Measurements from ENCODE around the gene VMP1. TPM values are rescaled to one million over a fixed set of nuclear protein-coding genes. Genes with fewer than 3 reads are reported as not detected.
"Not testable (repeated sequence)": the region's sequence is repeated elsewhere in the genome, so short reads cannot be mapped to it uniquely, and the experiment has no call there.

Gene VMP1
- total RNA-seq, 1 experiment from 2014 or later, result 72.8 TPM

- H3K4me1 Mint-ChIP-seq, result peaks cover 43% of the 10 kb centered on the region
- DNase-seq (ENCODE audit: low spot score), result peak; percentile 56
- no peak overlapping the region for H3K4me3 Mint-ChIP-seq
- ChIA-PET POLR2A (interaction anchor here (1.0 to 1.9 kb wide), 3 partner anchors 13 to 16 kb away, joined by 5 to 8 read pairs (median 5); no protein-coding TSS in a partner anchor), CTCF (interaction anchor here (0.6 to 2.4 kb wide), 11 partner anchors 10 to 183 kb away, joined by 3 to 24 read pairs (median 6); no protein-coding TSS in a partner anchor)
- ATAC-seq, result peak; percentile 92
- peak overlapping the region; percentile 86 for H3K27ac Mint-ChIP-seq
- no peaks in the 10 kb centered on the region for H3K36me3 Mint-ChIP-seq
- peak; percentile 90 for TF ChIP-seq GABPB1 (CRISPR knock-in tag; IDR thresholded peaks at IDR 0.05)
- no peak for TF ChIP-seq ZNF396 (CRISPR knock-in tag; IDR thresholded peaks at IDR 0.05; ENCODE audit: borderline replicate concordance)
- no peak for TF ChIP-seq ZNF671 (CRISPR knock-in tag; IDR thresholded peaks at IDR 0.05)
- TF ChIP-seq, protein P1, sequence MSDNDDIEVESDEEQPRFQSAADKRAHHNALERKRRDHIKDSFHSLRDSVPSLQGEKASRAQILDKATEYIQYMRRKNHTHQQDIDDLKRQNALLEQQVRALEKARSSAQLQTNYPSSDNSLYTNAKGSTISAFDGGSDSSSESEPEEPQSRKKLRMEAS (CRISPR knock-in tag; IDR thresholded peaks at IDR 0.05), result peak; percentile 33; the same call in 1 of the 2 replicates
- H3K27me3 Mint-ChIP-seq (ENCODE audit: low read depth), result no peaks in the 10 kb centered on the region; the same call in 1 of the 2 replicates
- H3K9me3 Mint-ChIP-seq, result no peaks in the 10 kb centered on the region
Observed at GRCh38 chr17:59853168-59853918, 145.9 kb downstream of the VMP1 start.

DNA sequence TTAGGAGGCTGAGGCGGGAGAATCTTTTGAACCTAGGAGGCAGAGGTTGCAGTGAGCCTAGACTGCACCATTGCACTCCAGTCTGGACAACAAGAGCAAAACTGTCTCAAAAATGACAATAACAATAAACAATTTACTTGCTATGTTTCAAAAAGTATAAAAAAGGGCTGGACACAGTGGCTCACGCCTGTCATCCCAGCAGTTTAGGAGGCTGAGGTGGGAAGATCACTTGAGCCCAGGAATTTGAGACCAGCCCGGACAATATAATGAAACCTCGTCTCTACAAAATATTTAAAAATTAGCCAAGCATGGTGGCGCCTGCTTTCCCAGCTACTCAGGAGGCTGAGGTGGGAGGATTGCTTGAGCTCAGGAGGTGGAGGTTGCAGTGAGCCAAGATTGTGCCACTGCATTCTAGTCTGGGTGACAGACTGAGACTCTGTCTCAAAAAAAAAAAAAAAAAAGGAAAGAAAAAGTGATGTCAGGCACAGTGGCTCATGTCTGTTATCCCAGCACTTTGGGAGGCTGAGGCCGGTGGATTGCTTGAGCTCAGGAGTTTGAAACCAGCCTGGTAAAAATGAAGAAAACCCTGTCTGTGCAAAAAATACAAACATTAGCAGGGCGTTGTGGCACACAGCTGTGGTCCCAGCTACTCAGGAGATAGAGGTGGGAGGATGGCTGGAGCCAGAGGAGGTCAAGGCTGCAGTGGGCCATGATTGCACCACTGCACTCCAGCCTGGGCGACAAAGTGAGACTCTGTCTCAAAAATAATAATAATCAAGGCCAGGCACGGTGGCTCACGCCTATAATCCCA is 146.7 kb downstream of the VMP1 start:
- H3K4me3 Mint-ChIP-seq; DNase-seq (ENCODE audit: low spot score); H3K9me3 Mint-ChIP-seq; H3K27me3 Mint-ChIP-seq (ENCODE audit: low read depth); ATAC-seq; H3K27ac Mint-ChIP-seq; H3K36me3 Mint-ChIP-seq: not testable (repeated sequence)
- H3K4me1 Mint-ChIP-seq, result peaks cover 39% of the 10 kb centered on the region
- ChIA-PET CTCF (interaction anchor here (0.6 to 2.4 kb wide), 11 partner anchors 11 to 183 kb away, joined by 3 to 24 read pairs (median 6); no protein-coding TSS in a partner anchor), POLR2A (interaction anchor here (0.6 to 1.9 kb wide), 5 partner anchors 13 to 17 kb away, joined by 3 to 8 read pairs (median 5); no protein-coding TSS in a partner anchor)
- peak; percentile 86 for TF ChIP-seq GABPB1 (CRISPR knock-in tag; IDR thresholded peaks at IDR 0.05)

DNA sequence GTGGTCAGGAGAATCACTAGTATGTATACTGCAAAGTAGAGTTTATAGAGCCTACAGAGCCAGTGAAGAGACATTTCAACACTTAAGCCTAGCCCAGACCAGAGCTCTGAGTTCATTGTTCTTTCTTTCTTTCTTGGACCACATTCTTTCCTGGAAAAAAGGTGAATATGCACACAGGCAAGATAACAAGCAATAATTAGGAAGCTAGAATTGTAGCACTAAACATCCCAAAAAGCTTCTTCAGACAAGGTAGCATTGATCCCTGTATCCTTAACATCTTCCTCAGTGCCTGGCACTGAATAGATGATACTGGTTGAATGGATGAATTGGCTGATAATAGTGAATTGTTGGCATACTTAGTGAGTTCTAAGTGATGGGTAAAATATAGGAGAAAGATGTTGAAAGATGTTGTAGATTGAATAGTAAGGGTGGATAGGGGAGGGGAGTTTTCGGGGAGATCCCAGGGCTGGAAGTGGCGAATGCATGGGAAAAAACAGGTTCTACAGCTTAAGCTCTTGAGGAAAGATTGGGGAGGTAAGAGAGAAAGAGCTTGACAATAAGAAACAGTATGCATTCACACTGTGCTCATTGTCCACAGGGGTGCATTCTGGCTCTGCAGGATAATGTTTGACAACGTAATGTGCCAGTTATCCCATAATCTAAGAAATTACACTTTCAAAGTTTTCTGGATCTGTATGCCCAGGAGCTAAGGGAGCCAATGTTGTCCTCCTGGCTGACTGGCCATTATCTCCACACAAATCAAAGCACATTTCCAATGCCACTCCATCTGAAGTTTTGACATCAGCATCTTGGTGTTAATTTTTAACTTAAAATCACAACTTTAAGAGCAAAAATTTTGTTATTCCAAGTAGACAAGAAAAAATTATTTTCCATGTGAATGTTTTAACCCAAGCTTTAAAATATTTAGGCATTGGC is 149.7 kb downstream of the VMP1 start:
- TF ChIP-seq ELF4 (CRISPR knock-in tag; IDR thresholded peaks at IDR 0.05; ENCODE audit: low read depth) (no peak), ZBTB43 (CRISPR knock-in tag; IDR thresholded peaks at IDR 0.05) (no peak), CREM (CRISPR knock-in tag; IDR thresholded peaks at IDR 0.05) (no peak), SP1 (CRISPR knock-in tag; conservative IDR thresholded peaks at IDR 0.05) (no peak), ZNF416 (CRISPR knock-in tag; IDR thresholded peaks at IDR 0.05) (no peak), NFATC4 (CRISPR knock-in tag; IDR thresholded peaks at IDR 0.05) (no peak), RELA (CRISPR knock-in tag; IDR thresholded peaks at IDR 0.05; ENCODE audit: borderline replicate concordance) (no peak), RORB (CRISPR knock-in tag; IDR thresholded peaks at IDR 0.05) (no peak)
- TF ChIP-seq, protein P1 (CRISPR knock-in tag; IDR thresholded peaks at IDR 0.05), result no peak
- TF ChIP-seq, protein P2, sequence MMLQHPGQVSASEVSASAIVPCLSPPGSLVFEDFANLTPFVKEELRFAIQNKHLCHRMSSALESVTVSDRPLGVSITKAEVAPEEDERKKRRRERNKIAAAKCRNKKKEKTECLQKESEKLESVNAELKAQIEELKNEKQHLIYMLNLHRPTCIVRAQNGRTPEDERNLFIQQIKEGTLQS (CRISPR knock-in tag; conservative IDR thresholded peaks at IDR 0.05), result no peak
- TF ChIP-seq, protein P3, sequence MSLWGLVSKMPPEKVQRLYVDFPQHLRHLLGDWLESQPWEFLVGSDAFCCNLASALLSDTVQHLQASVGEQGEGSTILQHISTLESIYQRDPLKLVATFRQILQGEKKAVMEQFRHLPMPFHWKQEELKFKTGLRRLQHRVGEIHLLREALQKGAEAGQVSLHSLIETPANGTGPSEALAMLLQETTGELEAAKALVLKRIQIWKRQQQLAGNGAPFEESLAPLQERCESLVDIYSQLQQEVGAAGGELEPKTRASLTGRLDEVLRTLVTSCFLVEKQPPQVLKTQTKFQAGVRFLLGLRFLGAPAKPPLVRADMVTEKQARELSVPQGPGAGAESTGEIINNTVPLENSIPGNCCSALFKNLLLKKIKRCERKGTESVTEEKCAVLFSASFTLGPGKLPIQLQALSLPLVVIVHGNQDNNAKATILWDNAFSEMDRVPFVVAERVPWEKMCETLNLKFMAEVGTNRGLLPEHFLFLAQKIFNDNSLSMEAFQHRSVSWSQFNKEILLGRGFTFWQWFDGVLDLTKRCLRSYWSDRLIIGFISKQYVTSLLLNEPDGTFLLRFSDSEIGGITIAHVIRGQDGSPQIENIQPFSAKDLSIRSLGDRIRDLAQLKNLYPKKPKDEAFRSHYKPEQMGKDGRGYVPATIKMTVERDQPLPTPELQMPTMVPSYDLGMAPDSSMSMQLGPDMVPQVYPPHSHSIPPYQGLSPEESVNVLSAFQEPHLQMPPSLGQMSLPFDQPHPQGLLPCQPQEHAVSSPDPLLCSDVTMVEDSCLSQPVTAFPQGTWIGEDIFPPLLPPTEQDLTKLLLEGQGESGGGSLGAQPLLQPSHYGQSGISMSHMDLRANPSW (CRISPR knock-in tag; conservative IDR thresholded peaks at IDR 0.05; ENCODE audit: low read depth), result no peak
- TF ChIP-seq, protein P4, sequence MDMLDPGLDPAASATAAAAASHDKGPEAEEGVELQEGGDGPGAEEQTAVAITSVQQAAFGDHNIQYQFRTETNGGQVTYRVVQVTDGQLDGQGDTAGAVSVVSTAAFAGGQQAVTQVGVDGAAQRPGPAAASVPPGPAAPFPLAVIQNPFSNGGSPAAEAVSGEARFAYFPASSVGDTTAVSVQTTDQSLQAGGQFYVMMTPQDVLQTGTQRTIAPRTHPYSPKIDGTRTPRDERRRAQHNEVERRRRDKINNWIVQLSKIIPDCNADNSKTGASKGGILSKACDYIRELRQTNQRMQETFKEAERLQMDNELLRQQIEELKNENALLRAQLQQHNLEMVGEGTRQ (CRISPR knock-in tag; IDR thresholded peaks at IDR 0.05), result no peak
- Mint-ChIP-seq H3K27me3 (ENCODE audit: low read depth) (no peaks in the 10 kb centered on the region; the same call in 1 of the 2 replicates), H3K27ac (peak overlapping the region; percentile 10; the same call in 1 of the 2 replicates), H3K4me1 (peaks cover 24% of the 10 kb centered on the region), H3K36me3 (peaks cover 18% of the 10 kb centered on the region), H3K4me3 (no peak overlapping the region), H3K9me3 (no peaks in the 10 kb centered on the region)
- ChIA-PET CTCF (interaction anchor here (0.5 to 1.7 kb wide), 9 partner anchors 8 to 150 kb away, joined by 3 to 6 read pairs (median 3); partner anchors contain the start of genes PTRH2 and VMP1), POLR2A (interaction anchor here (0.6 to 1.8 kb wide), 4 partner anchors 9 to 19 kb away, joined by 3 to 12 read pairs (median 4); no protein-coding TSS in a partner anchor)
- DNase-seq (ENCODE audit: low spot score) (no peak), ATAC-seq (peak; percentile 34)

Data from WTC11 (cell line).